Measurements from ENCODE around the gene DNASE1L3.
A peak's percentile ranks its signal among the peaks of the same experiment; 100 is the strongest.

Gene DNASE1L3

GRCh38 chr3:58200121-58200709, 10.6 kb downstream of the DNASE1L3 start:
- TF ChIP-seq, protein P1, sequence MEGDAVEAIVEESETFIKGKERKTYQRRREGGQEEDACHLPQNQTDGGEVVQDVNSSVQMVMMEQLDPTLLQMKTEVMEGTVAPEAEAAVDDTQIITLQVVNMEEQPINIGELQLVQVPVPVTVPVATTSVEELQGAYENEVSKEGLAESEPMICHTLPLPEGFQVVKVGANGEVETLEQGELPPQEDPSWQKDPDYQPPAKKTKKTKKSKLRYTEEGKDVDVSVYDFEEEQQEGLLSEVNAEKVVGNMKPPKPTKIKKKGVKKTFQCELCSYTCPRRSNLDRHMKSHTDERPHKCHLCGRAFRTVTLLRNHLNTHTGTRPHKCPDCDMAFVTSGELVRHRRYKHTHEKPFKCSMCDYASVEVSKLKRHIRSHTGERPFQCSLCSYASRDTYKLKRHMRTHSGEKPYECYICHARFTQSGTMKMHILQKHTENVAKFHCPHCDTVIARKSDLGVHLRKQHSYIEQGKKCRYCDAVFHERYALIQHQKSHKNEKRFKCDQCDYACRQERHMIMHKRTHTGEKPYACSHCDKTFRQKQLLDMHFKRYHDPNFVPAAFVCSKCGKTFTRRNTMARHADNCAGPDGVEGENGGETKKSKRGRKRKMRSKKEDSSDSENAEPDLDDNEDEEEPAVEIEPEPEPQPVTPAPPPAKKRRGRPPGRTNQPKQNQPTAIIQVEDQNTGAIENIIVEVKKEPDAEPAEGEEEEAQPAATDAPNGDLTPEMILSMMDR (IDR thresholded peaks at IDR 0.05; ENCODE audit: low read length, missing control alignments) = no peak
- DNase-seq (ENCODE audit: low read depth) = no peak
- no peak overlapping the region for H3K4me3 ChIP-seq (replicated peaks; ENCODE audit: low read depth, low read length)

DNA sequence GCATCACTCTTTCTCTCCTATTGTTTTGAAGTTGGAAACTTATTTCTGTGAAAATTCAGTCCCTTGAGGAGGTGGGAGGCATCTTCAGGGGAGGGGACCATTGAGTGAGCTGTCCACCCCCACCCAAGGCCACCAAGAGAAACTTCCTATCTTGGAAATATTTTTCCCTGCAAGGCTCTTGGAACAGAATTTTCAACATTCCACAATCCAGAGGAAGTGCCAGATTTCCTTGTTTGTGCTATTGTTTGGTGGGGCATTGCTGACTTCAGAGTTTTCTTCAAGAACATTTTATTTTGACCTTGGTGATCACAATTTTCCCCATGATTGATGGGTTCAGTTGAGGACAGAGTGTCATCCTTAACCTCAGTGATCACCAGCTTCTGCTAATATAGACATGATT, 12.0 kb downstream of the DNASE1L3 start:
- TF ChIP-seq, protein P1 (IDR thresholded peaks at IDR 0.05; ENCODE audit: low read length, missing control alignments) = no peak
- peak; percentile 55 for DNase-seq (ENCODE audit: low read depth)
- no peak overlapping the region for H3K4me3 ChIP-seq (replicated peaks; ENCODE audit: low read depth, low read length)

GRCh38 chr3:58198362-58198761, 12.4 kb downstream of the DNASE1L3 start:
- peak; percentile 48 for DNase-seq (ENCODE audit: low read depth)
- TF ChIP-seq, protein P1 (IDR thresholded peaks at IDR 0.05; ENCODE audit: low read length, missing control alignments) = no peak
- no peak overlapping the region for H3K4me3 ChIP-seq (replicated peaks; ENCODE audit: low read depth, low read length)

DNA sequence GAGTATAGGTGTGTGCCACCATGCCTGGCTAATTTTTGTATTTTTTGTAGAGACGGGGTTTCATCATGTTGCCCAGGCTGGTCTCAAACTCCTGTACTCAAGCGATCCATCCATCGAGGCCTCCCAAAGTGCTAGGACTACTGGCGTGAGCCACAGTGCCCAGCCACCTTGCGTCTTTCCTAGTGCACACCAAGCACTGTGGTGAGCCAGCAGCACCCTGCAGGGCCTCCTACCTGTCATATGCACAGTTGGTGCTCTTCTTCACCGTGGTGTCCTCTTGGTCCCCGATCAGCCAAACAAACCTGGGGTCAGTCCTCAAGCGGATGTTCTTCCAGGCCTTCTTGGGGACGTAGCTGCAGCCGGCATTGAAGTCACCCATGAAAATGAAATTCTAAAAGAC, 13.2 kb downstream of the DNASE1L3 start:
- TF ChIP-seq, protein P1 (IDR thresholded peaks at IDR 0.05; ENCODE audit: low read length, missing control alignments) = no peak
- no peak overlapping the region for H3K4me3 ChIP-seq (replicated peaks; ENCODE audit: low read depth, low read length)

DNA sequence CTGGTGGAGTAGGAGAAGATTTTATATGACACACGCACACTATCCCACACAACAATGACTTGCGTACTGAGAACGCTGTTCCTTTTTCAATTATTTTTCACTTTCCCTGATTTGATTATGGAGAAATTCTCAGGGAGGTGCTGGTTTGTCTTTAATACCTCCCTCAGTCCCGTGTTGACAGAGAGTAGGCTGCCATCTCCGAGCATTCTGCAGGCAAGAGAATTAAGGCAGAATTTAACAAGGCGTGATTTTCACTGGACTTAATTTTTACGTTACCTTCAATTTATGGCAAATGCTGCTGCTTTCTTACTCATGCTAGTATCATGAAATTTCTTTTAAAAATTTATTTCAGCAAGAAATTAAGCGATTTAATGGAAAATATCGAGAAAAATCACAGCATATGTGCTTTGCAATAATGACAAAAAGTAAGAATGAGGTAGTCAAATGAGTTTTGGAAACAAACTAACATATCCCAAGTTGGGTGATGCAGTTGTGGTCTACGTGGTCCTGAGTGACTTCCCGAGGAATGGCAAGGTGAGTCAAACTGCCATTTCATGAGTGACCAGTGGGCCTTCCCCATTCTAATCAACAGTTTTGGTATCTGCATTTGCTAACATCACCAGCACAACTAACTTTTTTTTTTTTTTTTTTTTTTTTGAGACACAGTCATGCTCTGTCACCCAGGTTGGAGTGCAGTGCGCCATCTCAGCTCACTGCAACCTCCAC, 16.9 kb downstream of the DNASE1L3 start:
- no peak for DNase-seq (ENCODE audit: low read depth)
- TF ChIP-seq, protein P1 (IDR thresholded peaks at IDR 0.05; ENCODE audit: low read length, missing control alignments) = no peak
- no peak overlapping the region for H3K4me3 ChIP-seq (replicated peaks; ENCODE audit: low read depth, low read length)

More for the DNA sequence above, 13.2 kb downstream of the DNASE1L3 start:
- DNase-seq (ENCODE audit: low read depth) = no peak

DNA sequence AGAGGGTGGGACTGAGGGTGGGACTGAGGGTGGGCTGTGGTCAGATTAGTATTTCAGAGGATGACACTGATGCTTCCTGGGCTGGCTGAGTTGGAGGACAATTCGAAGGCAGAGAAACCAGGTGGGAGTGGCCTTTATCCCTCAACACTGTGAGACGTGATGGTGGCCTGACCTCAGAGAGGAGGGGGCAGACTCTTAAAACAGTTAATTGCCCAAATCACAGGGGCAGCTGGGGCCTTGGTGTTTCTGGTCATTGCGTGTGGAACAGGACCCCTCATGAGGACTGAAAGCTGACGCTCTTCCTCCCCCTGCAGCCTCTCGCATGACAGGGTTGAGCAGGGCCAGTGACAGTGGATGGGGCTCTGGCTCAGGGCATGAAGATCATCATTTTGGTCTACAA, 18.7 kb downstream of the DNASE1L3 start:
- TF ChIP-seq, protein P1 (IDR thresholded peaks at IDR 0.05; ENCODE audit: low read length, missing control alignments) = no peak
- no peak for DNase-seq (ENCODE audit: low read depth)
- no peak overlapping the region for H3K4me3 ChIP-seq (replicated peaks; ENCODE audit: low read depth, low read length)

Data from fibroblast of pulmonary artery (primary cell).